ENCODE data around the gene KNTC1.
A peak's percentile ranks its signal among the peaks of the same experiment; 100 is the strongest.

The KNTC1 gene

DNA sequence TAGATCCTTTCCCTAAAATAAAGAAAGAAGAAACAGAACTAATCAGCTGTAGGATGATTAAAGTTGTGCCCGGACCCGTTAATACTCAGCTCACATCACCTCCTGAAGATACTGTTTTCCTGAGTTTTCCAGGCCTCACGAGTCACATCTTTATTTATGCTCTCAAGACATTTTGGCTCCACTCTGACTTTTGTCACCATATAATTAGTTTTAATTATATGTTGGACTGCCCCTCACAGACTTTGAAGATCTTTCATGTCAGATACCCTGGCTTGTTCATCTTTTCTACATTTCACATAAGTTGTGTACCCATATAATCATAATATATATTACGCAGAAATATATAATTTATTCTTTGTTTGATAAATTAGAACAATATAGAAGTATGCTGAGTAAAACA is 88.7 kb downstream of the KNTC1 start:
- Histone ChIP-seq H3K4me2 (ENCODE audit: insufficient read depth, low read length, poor library complexity, severe bottlenecking) (no peak overlapping the region), H2BK120ac (ENCODE audit: low read depth, low read length) (no peak overlapping the region), H3K14ac (ENCODE audit: low read length) (no peak overlapping the region), H3K4me1 (ENCODE audit: control insufficient read depth in 2 of 2, insufficient read depth in 1 of 2, low read depth in 1 of 2, low read length in 2 of 2) (no peaks in the 10 kb centered on the region), H3K27ac (replicated peaks; ENCODE audit: low read length) (no peak overlapping the region), H3K79me1 (ENCODE audit: low read depth, low read length) (no peaks in the 10 kb centered on the region), H3K9me3 (replicated peaks in 1 of 2; ENCODE audit: control insufficient read depth in 2 of 2, insufficient read depth in 1 of 2, low read depth in 1 of 2, low read length in 2 of 2) (no peaks in the 10 kb centered on the region), H2BK15ac (ENCODE audit: low read length) (no peak overlapping the region), H4K8ac (ENCODE audit: low read depth, low read length) (no peak overlapping the region), H2BK12ac (ENCODE audit: low read length) (no peak overlapping the region), H3K18ac (ENCODE audit: low read length) (no peak overlapping the region), H4K91ac (ENCODE audit: low read depth, low read length, poor library complexity) (no peak overlapping the region), H2AFZ (ENCODE audit: low read length) (no peak overlapping the region), H3K36me3 (replicated peaks in 1 of 2; ENCODE audit: control insufficient read depth in 2 of 2, insufficient read depth in 2 of 2, low read length in 2 of 2) (peaks cover 36 to 98% of the 10 kb centered on the region in 2 donors), H3K4ac (ENCODE audit: low read length) (no peak overlapping the region), H3K9ac (ENCODE audit: low read depth, low read length, poor library complexity) (no peak overlapping the region), H3K27me3 (ENCODE audit: control insufficient read depth in 3 of 3, insufficient read depth in 3 of 3, low read depth in 1 of 3, low read length in 3 of 3) (no peaks in the 10 kb centered on the region), H2BK5ac (ENCODE audit: low read length) (no peak overlapping the region), H2AK5ac (ENCODE audit: low read depth, low read length) (no peak overlapping the region), H3K4me3 (ENCODE audit: low read length in 2 of 2) (no peak overlapping the region), H3K23ac (ENCODE audit: low read depth, low read length, poor library complexity) (no peak overlapping the region)
- DNase-seq (ENCODE audit: low spot score): no peak
- WGBS, 2 donors (ENCODE audit: extremely low coverage in 2 of 2, insufficient read length in 2 of 2, insufficient replicate concordance in 1 of 2): no CpG with 5 or more reads among the region's 4 CpGs

DNA sequence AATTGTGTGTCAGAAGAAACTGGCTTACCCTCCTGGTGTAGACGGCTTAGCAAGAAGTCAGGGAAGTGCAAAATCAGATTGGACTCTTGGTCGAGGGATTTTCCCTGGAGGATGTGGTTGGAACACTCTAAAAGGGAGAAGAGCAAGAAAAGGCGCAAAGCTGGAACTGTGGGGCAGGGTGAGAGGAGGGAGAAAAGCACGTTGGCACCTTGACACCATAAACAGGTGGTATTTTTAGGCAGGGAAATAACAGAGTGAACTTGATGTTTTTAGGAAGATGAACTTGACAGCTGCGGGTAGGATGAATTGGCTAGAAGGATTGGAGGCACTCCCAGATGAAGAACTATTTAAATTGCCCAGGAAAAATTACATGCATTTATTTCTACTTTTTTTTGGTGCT is 108.4 kb downstream of the KNTC1 start:
- Histone ChIP-seq H2AK5ac (ENCODE audit: low read depth, low read length) (no peak overlapping the region), H3K14ac (ENCODE audit: low read length) (no peak overlapping the region), H4K8ac (ENCODE audit: low read depth, low read length) (no peak overlapping the region), H4K91ac (ENCODE audit: low read depth, low read length, poor library complexity) (no peak overlapping the region), H3K23ac (ENCODE audit: low read depth, low read length, poor library complexity) (no peak overlapping the region), H3K27me3 (ENCODE audit: control insufficient read depth in 3 of 3, insufficient read depth in 3 of 3, low read depth in 1 of 3, low read length in 3 of 3) (no peaks in the 10 kb centered on the region), H3K9me3 (replicated peaks in 1 of 2; ENCODE audit: control insufficient read depth in 2 of 2, insufficient read depth in 1 of 2, low read depth in 1 of 2, low read length in 2 of 2) (no peaks in the 10 kb centered on the region), H3K4ac (ENCODE audit: low read length) (no peak overlapping the region), H3K4me2 (ENCODE audit: insufficient read depth, low read length, poor library complexity, severe bottlenecking) (no peak overlapping the region), H3K27ac (replicated peaks; ENCODE audit: low read length) (no peak overlapping the region), H3K4me1 (ENCODE audit: control insufficient read depth in 2 of 2, insufficient read depth in 1 of 2, low read depth in 1 of 2, low read length in 2 of 2) (no peaks in the 10 kb centered on the region), H2BK120ac (ENCODE audit: low read depth, low read length) (no peak overlapping the region), H3K79me1 (ENCODE audit: low read depth, low read length) (no peaks in the 10 kb centered on the region), H2BK15ac (ENCODE audit: low read length) (no peak overlapping the region), H3K4me3 (ENCODE audit: low read length in 2 of 2) (no peak overlapping the region), H2BK12ac (ENCODE audit: low read length) (no peak overlapping the region), H3K36me3 (replicated peaks in 1 of 2; ENCODE audit: control insufficient read depth in 2 of 2, insufficient read depth in 2 of 2, low read length in 2 of 2) (peaks cover 15 to 59% of the 10 kb centered on the region in 2 donors), H3K18ac (ENCODE audit: low read length) (no peak overlapping the region), H3K9ac (ENCODE audit: low read depth, low read length, poor library complexity) (no peak overlapping the region), H2AFZ (ENCODE audit: low read length) (no peak overlapping the region), H2BK5ac (ENCODE audit: low read length) (no peak overlapping the region)
- no peak for DNase-seq (ENCODE audit: low spot score)
- no CpG with 5 or more reads among the region's 5 CpGs for WGBS, 2 donors (ENCODE audit: extremely low coverage in 2 of 2, insufficient read length in 2 of 2, insufficient replicate concordance in 1 of 2)

DNA sequence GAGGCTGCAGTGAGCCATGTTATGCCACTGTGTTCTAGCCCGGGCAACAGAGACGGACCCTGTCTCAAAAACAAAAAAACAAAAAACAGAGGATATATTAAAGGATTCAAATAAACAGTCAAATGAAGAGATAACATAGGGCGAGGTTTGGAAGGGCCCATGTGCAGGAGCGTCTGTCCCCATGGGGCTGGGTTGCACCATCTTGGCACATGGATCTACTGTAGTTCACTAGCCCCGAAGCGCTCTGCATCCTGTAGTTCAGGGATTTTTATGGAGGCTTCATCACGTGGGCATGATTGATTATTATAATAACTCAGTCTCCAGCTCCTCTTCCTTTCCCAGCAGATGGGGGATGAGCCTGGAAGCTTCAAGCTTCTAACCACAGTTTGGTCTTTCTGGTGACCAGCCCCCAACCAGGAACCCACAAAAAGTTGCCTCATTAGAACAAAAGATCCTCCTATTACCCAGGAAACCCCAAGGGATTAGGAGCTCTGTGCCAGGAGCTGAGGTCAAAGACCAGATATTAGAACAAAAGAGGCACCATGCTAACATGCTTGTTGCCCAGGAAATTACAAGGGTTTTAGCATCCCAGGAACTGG is 116.3 kb downstream of the KNTC1 start:
- WGBS, 2 donors (ENCODE audit: extremely low coverage in 2 of 2, insufficient read length in 2 of 2, insufficient replicate concordance in 1 of 2): no CpG with 5 or more reads among the region's 7 CpGs
- no peak overlapping the region for H3K4me2 ChIP-seq (ENCODE audit: insufficient read depth, low read length, poor library complexity, severe bottlenecking)
- H2BK12ac ChIP-seq (ENCODE audit: low read length): no peak overlapping the region

DNA sequence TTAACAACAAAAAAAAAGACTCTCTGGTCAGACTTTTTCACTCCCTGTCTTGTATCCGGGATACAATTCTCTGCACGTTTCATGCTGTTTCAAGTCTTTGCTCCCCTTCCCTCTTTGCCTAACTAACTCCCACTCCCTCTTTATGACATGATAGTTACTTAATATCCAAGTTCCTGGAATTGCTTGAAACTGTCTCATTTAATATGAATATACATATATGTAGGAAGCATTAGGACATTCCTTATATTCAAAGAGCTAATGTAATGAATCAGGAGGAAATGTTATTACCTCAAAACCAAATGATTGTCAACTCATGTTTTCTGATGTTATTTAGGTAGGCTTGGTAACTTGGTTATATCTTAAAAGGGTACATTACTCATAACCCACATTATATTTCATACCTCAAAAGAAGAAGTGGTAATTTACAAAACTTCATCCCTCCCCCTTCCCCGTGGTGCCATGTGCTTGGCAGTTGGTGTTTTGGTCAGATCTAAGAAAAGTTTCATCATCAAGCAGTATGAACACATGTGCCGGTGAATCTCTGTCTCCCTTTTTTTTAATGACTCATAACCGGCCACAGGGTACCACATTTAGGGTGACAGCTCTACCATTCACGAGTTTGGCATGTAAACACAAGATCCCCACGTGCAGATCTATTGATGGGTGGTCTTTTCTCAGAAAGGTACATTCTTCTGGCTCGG is 119.6 kb downstream of the KNTC1 start:
- H4K91ac ChIP-seq (ENCODE audit: low read depth, low read length, poor library complexity): no peak overlapping the region
- no peaks in the 10 kb centered on the region for H3K9me3 ChIP-seq (replicated peaks in 1 of 2; ENCODE audit: control insufficient read depth in 2 of 2, insufficient read depth in 1 of 2, low read depth in 1 of 2, low read length in 2 of 2)
- no peak overlapping the region for H3K27ac ChIP-seq (replicated peaks; ENCODE audit: low read length)
- H3K4ac ChIP-seq (ENCODE audit: low read length): no peak overlapping the region
- H2BK12ac ChIP-seq (ENCODE audit: low read length): no peak overlapping the region
- no peak overlapping the region for H3K23ac ChIP-seq (ENCODE audit: low read depth, low read length, poor library complexity)
- no peak overlapping the region for H2BK5ac ChIP-seq (ENCODE audit: low read length)
- H3K27me3 ChIP-seq (ENCODE audit: control insufficient read depth in 3 of 3, insufficient read depth in 3 of 3, low read depth in 1 of 3, low read length in 3 of 3): no peaks in the 10 kb centered on the region
- H2AFZ ChIP-seq (ENCODE audit: low read length): no peak overlapping the region
- WGBS, 2 donors (ENCODE audit: extremely low coverage in 2 of 2, insufficient read length in 2 of 2, insufficient replicate concordance in 1 of 2): no CpG with 5 or more reads among the region's 8 CpGs
- H3K36me3 ChIP-seq (replicated peaks in 1 of 2; ENCODE audit: control insufficient read depth in 2 of 2, insufficient read depth in 2 of 2, low read length in 2 of 2): peaks cover 1 to 2% of the 10 kb centered on the region in 2 donors
- H3K4me3 ChIP-seq (ENCODE audit: low read length in 2 of 2): no peak overlapping the region
- no peak overlapping the region for H3K9ac ChIP-seq (ENCODE audit: low read depth, low read length, poor library complexity)
- no peak overlapping the region for H2AK5ac ChIP-seq (ENCODE audit: low read depth, low read length)
- no peak overlapping the region for H4K8ac ChIP-seq (ENCODE audit: low read depth, low read length)
- H3K4me1 ChIP-seq (ENCODE audit: control insufficient read depth in 2 of 2, insufficient read depth in 1 of 2, low read depth in 1 of 2, low read length in 2 of 2): peaks cover 5 to 11% of the 10 kb centered on the region in 2 donors
- H2BK15ac ChIP-seq (ENCODE audit: low read length): no peak overlapping the region
- no peak overlapping the region for H3K18ac ChIP-seq (ENCODE audit: low read length)
- no peak overlapping the region for H3K14ac ChIP-seq (ENCODE audit: low read length)
- no peak overlapping the region for H3K4me2 ChIP-seq (ENCODE audit: insufficient read depth, low read length, poor library complexity, severe bottlenecking)
- H2BK120ac ChIP-seq (ENCODE audit: low read depth, low read length): no peak overlapping the region
- no peak for DNase-seq (ENCODE audit: low spot score)
- H3K79me1 ChIP-seq (ENCODE audit: low read depth, low read length): no peaks in the 10 kb centered on the region

More for the DNA sequence above, 116.3 kb downstream of the KNTC1 start:
- Histone ChIP-seq H2BK120ac (ENCODE audit: low read depth, low read length) (no peak overlapping the region), H4K91ac (ENCODE audit: low read depth, low read length, poor library complexity) (no peak overlapping the region), H3K27me3 (ENCODE audit: control insufficient read depth in 3 of 3, insufficient read depth in 3 of 3, low read depth in 1 of 3, low read length in 3 of 3) (no peaks in the 10 kb centered on the region), H4K8ac (ENCODE audit: low read depth, low read length) (no peak overlapping the region), H2BK15ac (ENCODE audit: low read length) (no peak overlapping the region), H3K36me3 (replicated peaks in 1 of 2; ENCODE audit: control insufficient read depth in 2 of 2, insufficient read depth in 2 of 2, low read length in 2 of 2) (peaks cover 1 to 5% of the 10 kb centered on the region in 2 donors), H3K23ac (ENCODE audit: low read depth, low read length, poor library complexity) (no peak overlapping the region), H3K27ac (replicated peaks; ENCODE audit: low read length) (peak overlapping the region; percentile 82), H2BK5ac (ENCODE audit: low read length) (no peak overlapping the region), H3K79me1 (ENCODE audit: low read depth, low read length) (no peaks in the 10 kb centered on the region), H2AFZ (ENCODE audit: low read length) (peak overlapping the region; percentile 54), H3K4ac (ENCODE audit: low read length) (no peak overlapping the region), H3K14ac (ENCODE audit: low read length) (no peak overlapping the region), H3K9ac (ENCODE audit: low read depth, low read length, poor library complexity) (no peak overlapping the region), H2AK5ac (ENCODE audit: low read depth, low read length) (no peak overlapping the region), H3K18ac (ENCODE audit: low read length) (peak overlapping the region; percentile 61), H3K4me1 (ENCODE audit: control insufficient read depth in 2 of 2, insufficient read depth in 1 of 2, low read depth in 1 of 2, low read length in 2 of 2) (peaks cover 5 to 11% of the 10 kb centered on the region in 2 donors), H3K4me3 (ENCODE audit: low read length in 2 of 2) (no peak overlapping the region), H3K9me3 (replicated peaks in 1 of 2; ENCODE audit: control insufficient read depth in 2 of 2, insufficient read depth in 1 of 2, low read depth in 1 of 2, low read length in 2 of 2) (no peaks in the 10 kb centered on the region)
- no peak for DNase-seq (ENCODE audit: low spot score)

Data from neuronal stem cell (in vitro differentiated cells).